BE2C (cell line): Measurements from ENCODE around the gene SASH1.

Experiments
- DNase-seq: peaks from one replicate; pipeline ENCODE4 v3.0.0-alpha.2; 2020
- H3K27me3 ChIP-seq: fragments of 250-450 bp; sonication (Bioruptor Pico); 2 replicates; pipeline ENCODE4 v1.5.1; 2020; ENCODE audit warnings: mild to moderate bottlenecking
- H3K36me3 ChIP-seq: fragments of 250-450 bp; sonication (Bioruptor Pico); 2 replicates; pipeline ENCODE4 v1.5.1; 2020; ENCODE audit warnings: mild to moderate bottlenecking
- H3K4me1 ChIP-seq: fragments of 250-450 bp; sonication (Bioruptor Pico); 2 replicates; pipeline ENCODE4 v1.5.1; 2020
- H3K4me3 ChIP-seq: 2 replicates; pipeline ENCODE4 v1.5.1; 2011; ENCODE audit warnings: low read depth, low read length
- H3K9me3 ChIP-seq: fragments of 250-450 bp; sonication (Bioruptor Pico); 2 replicates; pipeline ENCODE4 v1.5.1; 2020
- TF ChIP-seq, protein P1 (sequence below): IDR thresholded peaks from 2 replicates; pipeline ENCODE4 v1.5.1; 2012; ENCODE audit warnings: mild to moderate bottlenecking, low read depth, low read length

Gene SASH1

DNA sequence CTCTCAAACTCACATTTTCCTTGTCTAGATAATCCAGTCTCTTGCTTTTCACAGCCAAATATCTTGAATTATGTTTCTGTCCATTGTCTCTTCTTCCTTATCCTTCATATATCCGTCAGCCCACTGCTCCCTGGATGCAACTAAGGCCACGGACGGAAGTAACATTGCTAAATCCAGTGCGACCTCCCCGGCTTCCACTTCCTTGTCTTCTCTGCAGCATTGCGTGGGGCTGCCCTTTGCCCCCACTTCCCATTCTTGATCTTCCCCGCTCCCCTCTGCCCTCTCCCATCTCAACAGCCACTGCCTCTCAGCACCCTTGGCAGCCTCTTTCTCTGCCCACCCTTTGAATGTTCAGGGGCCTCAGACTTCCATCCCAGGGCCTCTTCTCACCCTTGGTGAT, 213.8 kb downstream of the SASH1 start:
- Histone ChIP-seq H3K9me3 (no peaks in the 10 kb centered on the region), H3K36me3 (no peaks in the 10 kb centered on the region), H3K4me1 (no peaks in the 10 kb centered on the region), H3K4me3 (no peak overlapping the region), H3K27me3 (no peaks in the 10 kb centered on the region)
- TF ChIP-seq, protein P1, sequence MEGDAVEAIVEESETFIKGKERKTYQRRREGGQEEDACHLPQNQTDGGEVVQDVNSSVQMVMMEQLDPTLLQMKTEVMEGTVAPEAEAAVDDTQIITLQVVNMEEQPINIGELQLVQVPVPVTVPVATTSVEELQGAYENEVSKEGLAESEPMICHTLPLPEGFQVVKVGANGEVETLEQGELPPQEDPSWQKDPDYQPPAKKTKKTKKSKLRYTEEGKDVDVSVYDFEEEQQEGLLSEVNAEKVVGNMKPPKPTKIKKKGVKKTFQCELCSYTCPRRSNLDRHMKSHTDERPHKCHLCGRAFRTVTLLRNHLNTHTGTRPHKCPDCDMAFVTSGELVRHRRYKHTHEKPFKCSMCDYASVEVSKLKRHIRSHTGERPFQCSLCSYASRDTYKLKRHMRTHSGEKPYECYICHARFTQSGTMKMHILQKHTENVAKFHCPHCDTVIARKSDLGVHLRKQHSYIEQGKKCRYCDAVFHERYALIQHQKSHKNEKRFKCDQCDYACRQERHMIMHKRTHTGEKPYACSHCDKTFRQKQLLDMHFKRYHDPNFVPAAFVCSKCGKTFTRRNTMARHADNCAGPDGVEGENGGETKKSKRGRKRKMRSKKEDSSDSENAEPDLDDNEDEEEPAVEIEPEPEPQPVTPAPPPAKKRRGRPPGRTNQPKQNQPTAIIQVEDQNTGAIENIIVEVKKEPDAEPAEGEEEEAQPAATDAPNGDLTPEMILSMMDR, result no peak
- no peak for DNase-seq

DNA sequence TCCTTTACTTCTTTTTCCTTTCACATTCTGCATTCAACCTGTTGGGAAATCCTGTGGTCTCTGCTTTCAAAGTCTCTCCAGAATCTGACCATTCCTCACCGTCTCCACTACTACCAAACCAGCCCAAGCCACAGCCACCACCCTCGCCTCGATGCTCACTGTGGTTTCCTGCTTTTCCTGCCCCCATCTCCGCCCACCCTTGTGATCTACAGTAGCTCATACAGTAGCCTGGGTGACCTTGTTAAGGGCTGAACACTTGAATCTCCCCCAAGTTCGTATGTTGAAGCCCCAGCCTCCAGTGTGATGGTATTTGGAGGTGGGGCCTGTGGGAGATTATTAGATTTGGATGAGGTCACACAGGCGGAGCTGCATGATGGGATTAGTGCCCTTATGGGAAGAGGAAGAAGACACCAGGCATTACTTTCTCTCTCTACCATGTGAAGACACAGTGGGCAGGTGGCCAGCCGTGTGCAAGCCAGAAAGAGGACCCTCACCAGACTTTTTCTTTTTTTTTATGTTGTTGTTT, 215.2 kb downstream of the SASH1 start:
- no peak for DNase-seq
- TF ChIP-seq, protein P1, result no peak
- H3K36me3 ChIP-seq, result no peaks in the 10 kb centered on the region
- no peaks in the 10 kb centered on the region for H3K9me3 ChIP-seq
- no peaks in the 10 kb centered on the region for H3K4me1 ChIP-seq
- H3K27me3 ChIP-seq, result peaks cover 2% of the 10 kb centered on the region; the same call in 1 of the 2 replicates
- no peak overlapping the region for H3K4me3 ChIP-seq

- DNase-seq, result peak; percentile 81
- no peaks in the 10 kb centered on the region for H3K36me3 ChIP-seq
- H3K4me1 ChIP-seq, result no peaks in the 10 kb centered on the region
- H3K4me3 ChIP-seq, result peak overlapping the region; percentile 55
- no peaks in the 10 kb centered on the region for H3K9me3 ChIP-seq
- TF ChIP-seq, protein P1, result peak; percentile 85
- H3K27me3 ChIP-seq, result peaks cover 2% of the 10 kb centered on the region; the same call in 1 of the 2 replicates
Measured at GRCh38 chr6:148559848-148560433, 217.3 kb downstream of the SASH1 start.

DNA sequence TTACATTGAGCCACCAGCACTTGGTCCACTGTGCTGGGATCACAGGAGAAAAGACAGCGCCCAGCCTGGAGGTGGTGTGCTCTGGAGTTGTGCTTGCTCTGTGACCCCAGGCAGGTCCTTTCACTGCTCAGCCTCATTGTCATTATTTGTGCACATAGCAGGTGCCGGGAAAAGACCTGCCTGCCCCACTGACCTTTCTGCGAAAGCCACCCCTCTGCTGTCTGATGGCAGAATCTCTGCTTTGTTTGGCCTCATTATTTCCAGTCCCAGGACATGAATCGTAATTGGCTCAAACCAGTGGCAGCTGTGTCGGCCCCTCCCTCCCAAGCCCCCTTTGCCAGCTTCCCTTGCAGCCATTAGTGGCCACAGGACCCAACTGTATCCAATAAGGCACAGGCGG, 219.0 kb downstream of the SASH1 start:
- DNase-seq, result no peak
- peaks cover 11% of the 10 kb centered on the region for H3K27me3 ChIP-seq

DNA sequence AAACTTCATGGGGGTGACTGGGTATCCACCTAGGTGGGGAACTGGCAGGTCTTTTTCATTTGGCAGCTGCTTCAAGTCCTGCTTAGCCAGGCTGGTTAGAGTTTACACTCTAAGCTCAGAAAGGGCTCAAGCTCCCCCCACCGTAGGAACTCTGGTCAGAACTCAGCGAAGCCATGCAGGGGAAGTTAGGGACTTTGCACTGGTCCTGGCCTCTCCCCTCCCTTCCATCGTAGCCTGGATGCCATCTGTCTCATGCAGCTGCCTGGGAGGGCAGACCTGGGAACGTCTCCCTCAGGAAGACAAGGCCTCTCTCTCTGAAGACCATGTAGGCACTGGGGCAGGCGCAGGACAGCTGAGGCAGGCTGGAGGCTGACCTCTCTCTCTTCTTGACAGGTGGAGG, 220.4 kb downstream of the SASH1 start:
- Histone ChIP-seq H3K4me3 (no peak overlapping the region), H3K9me3 (no peaks in the 10 kb centered on the region), H3K27me3 (peaks cover 11% of the 10 kb centered on the region), H3K36me3 (no peaks in the 10 kb centered on the region), H3K4me1 (no peaks in the 10 kb centered on the region)
- no peak for DNase-seq
- TF ChIP-seq, protein P1, result no peak

More for the DNA sequence above, 219.0 kb downstream of the SASH1 start:
- no peak overlapping the region for H3K4me3 ChIP-seq
- H3K9me3 ChIP-seq, result no peaks in the 10 kb centered on the region
- TF ChIP-seq, protein P1, result no peak
- H3K36me3 ChIP-seq, result no peaks in the 10 kb centered on the region
- no peaks in the 10 kb centered on the region for H3K4me1 ChIP-seq

DNA sequence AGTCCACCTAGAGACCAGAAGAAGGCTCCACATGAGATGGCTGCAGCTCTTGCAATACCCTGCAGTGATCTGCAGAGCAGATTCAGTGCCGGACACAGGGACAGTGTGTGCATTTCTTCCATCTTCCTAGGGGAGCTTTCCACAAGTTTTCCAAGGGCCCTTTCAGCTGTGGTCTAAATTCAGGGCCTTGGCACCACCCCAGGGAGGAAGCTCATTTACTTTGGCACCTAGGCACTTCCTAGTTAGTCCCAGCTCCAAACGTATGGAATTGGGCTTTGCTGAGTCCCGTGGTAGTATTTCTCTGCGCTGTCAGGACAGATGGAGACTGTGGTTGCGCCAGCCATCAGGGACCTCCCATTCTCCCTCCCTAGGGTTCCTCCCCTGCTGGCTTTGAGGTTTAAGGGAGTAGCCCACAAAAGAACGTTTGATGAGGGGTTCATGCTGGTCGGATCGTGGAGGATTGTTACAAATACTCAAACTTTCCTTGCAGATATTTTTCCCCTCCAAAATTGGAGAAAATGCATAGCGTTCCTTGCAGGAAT, 221.9 kb downstream of the SASH1 start:
- TF ChIP-seq, protein P1, result no peak
- Histone ChIP-seq H3K9me3 (no peaks in the 10 kb centered on the region), H3K4me3 (no peak overlapping the region), H3K27me3 (peaks cover 11% of the 10 kb centered on the region), H3K4me1 (no peaks in the 10 kb centered on the region), H3K36me3 (no peaks in the 10 kb centered on the region)
- no peak for DNase-seq
